BJ (cell line): Measurements from ENCODE around the gene PHC3. TPM values are rescaled to one million over a fixed set of nuclear protein-coding genes. Genes with fewer than 3 reads are reported as not detected.

ENCODE experiments used
- CTCF ChIA-PET: fragments of 350-600 bp; formaldehyde crosslinking; extraction: SDS; loops from one replicate; lab custom pipeline; 2021; ENCODE audit warnings: antibody characterized with exemption, inconsistent platforms; lab: Yijun Ruan, JAX
- POLR2A ChIA-PET: fragments of 300-600 bp; sonication (Branson Sonifier 250); formaldehyde crosslinking; extraction: SDS; loops from one replicate; lab custom pipeline; 2021; ENCODE audit warnings: antibody characterized with exemption; lab: Charles Lee
- DNase-seq: peaks from one replicate; pipeline ENCODE4 v3.0.0-alpha.2; 2011; ENCODE audit warnings: low read depth
- H3K27me3 ChIP-seq: 2 replicates; pipeline ENCODE4 v1.6.0; 2011; ENCODE audit warnings: low read length; ENCODE audit not compliant: control insufficient read depth, insufficient read depth
- H3K36me3 ChIP-seq: 2 replicates; pipeline ENCODE4 v1.5.1; 2011; ENCODE audit warnings: low read length; ENCODE audit not compliant: control insufficient read depth, insufficient read depth
- H3K4me3 ChIP-seq: 2 replicates; pipeline ENCODE4 v1.5.1; 2011; ENCODE audit warnings: low read depth, mild to moderate bottlenecking, control low read depth, low read length
- polyA plus RNA-seq: library from polyadenylated mRNA; depleted of rRNA; stranded (reverse); fragments of >200 nt; gene quantifications from 2 replicates; pipeline ENCODE4 v1.2.3, GENCODE V29; 2011
- TF ChIP-seq, protein P1 (sequence below): IDR thresholded peaks from 2 replicates; pipeline ENCODE4 v1.5.1; 2011; ENCODE audit warnings: low read depth, mild to moderate bottlenecking, control low read depth, inconsistent platforms, low read length, moderate library complexity; ENCODE audit not compliant: insufficient read depth

The PHC3 gene
- polyA plus RNA-seq, 1 experiment = 56.2 TPM

DNA sequence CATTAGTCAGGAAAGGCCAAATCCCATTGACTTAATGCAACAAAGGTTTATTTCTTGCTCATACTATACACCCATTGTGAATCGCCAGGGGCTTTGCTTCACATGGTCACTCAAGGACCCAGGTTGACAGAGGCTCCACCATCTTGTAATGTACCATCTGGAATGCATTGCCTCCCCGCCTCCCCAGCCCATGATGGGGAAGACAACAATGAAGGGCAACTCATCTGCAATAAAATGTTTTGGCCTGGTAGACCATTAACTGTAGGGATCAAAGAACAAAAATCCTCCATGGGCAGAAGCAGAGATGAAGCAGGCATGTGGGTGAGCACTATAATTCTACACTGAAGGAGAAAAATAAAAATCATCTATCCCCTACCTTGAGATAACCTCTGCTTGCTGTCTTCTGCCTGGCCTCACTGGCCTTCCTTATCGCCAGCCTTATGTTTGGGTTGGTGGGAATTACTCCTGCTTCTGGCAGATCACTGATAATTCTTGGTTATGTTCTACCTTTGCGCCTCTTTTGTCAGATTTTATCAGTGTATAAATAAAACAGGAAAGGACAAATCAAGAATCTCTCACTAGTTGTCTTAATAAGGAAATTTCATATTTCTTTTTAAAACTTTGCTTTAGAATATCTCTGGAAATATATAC lies 106.0 kb downstream of the PHC3 start:
- Histone ChIP-seq H3K27me3 (no peaks in the 10 kb centered on the region), H3K36me3 (no peaks in the 10 kb centered on the region), H3K4me3 (no peak overlapping the region)
- ChIA-PET POLR2A (no interaction called here), CTCF (no interaction called here)
- TF ChIP-seq, protein P1, sequence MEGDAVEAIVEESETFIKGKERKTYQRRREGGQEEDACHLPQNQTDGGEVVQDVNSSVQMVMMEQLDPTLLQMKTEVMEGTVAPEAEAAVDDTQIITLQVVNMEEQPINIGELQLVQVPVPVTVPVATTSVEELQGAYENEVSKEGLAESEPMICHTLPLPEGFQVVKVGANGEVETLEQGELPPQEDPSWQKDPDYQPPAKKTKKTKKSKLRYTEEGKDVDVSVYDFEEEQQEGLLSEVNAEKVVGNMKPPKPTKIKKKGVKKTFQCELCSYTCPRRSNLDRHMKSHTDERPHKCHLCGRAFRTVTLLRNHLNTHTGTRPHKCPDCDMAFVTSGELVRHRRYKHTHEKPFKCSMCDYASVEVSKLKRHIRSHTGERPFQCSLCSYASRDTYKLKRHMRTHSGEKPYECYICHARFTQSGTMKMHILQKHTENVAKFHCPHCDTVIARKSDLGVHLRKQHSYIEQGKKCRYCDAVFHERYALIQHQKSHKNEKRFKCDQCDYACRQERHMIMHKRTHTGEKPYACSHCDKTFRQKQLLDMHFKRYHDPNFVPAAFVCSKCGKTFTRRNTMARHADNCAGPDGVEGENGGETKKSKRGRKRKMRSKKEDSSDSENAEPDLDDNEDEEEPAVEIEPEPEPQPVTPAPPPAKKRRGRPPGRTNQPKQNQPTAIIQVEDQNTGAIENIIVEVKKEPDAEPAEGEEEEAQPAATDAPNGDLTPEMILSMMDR = no peak
- no peak for DNase-seq

DNA sequence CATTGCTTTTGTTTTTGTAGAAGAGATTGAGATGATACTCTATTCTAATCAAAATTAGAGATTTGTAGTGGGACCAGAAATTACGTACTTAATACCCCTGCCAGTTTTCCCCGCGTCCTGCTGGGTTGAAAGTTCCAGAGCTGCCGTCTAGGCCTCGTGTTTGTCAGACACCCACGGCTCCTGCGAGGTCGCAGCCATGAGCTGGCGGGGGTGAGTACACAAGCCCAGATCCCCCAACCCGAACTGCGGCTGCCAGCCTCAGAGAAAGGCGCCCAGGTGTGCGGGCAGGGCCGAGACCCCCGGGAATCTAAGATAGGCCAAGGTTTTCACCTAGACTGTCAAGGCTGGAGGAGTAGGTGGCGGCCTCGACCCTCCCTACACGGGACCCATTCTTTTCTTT lies 117.4 kb downstream of the PHC3 start:
- ChIA-PET POLR2A (no interaction called here), CTCF (no interaction called here)
- DNase-seq = no peak
- no peaks in the 10 kb centered on the region for H3K27me3 ChIP-seq
- H3K4me3 ChIP-seq = no peak overlapping the region
- H3K36me3 ChIP-seq = no peaks in the 10 kb centered on the region
- TF ChIP-seq, protein P1 = no peak

DNA sequence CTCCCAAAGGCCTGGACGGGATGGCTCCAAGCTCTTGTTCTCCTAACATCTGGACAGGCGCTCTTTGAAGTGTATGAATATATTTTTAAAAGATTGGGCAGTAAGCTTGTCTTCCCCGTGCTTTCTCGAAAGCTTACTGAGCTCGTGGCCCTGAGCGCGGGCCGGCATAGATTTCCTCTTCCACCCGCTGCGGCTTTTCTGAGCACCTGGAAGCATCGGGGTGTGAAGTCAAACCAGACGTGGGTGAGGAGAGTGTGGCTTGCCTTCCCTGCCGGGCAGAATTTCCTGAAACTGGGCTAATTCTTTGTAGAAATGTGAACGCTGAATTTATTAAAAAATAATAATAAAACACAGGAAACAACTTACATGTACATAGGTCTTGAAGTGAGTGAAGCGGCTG lies 117.8 kb downstream of the PHC3 start:
- H3K27me3 ChIP-seq = no peaks in the 10 kb centered on the region
- ChIA-PET POLR2A (no interaction called here), CTCF (no interaction called here)
- TF ChIP-seq, protein P1 = no peak
- DNase-seq = no peak
- H3K4me3 ChIP-seq = no peak overlapping the region
- H3K36me3 ChIP-seq = no peaks in the 10 kb centered on the region

DNA sequence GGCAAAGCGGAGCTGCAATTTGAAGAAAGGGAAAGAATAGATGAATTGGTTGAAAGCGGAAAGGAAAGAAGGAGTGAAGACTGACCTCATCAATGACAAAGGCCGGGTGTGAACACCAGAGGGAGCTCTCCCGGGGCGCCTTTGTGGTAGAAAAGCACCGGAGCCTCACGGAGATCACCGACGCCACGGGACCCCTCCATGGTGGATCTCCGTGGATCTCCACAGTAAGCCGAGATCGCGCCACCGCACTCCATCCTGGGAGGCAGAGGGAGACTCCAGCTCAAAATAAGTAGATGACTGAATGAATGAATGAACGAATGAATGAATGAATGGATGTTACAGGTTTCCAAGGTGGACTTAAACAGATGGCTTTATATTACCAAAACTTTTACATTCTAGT lies 118.8 kb downstream of the PHC3 start:
- TF ChIP-seq, protein P1 = 0 out of 2 replicates have a peak, but pooled peaks have one; percentile 2
- H3K4me3 ChIP-seq = no peak overlapping the region
- H3K27me3 ChIP-seq = no peaks in the 10 kb centered on the region
- no peaks in the 10 kb centered on the region for H3K36me3 ChIP-seq
- DNase-seq = no peak
- ChIA-PET POLR2A (no interaction called here), CTCF (interaction anchor here (0.6 kb wide), 1 partner anchor 170 kb away, joined by 3 read pairs; no protein-coding TSS in a partner anchor)

DNA sequence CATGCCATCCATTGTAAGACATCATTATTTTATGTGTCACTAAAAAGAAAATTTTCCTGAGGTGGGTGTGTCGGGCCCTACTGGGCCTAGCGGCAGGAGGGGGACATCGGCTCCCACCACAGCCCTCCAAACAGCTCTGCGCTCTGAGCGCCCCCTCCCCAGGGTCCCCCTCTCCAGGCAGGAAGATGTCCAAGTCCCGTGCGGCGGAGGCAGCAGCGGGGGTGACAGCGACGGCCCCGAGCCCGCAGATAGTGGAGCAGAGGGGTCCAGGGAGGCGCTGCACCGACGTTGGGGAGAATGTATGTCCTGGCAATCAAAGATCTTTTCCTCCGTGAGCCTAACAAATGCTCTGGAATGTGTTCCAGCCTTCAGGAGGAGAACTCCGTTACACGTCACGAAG lies 119.5 kb downstream of the PHC3 start:
- POLR2A ChIA-PET = no interaction called here
- CTCF ChIA-PET = interaction anchor here (0.6 kb wide), 1 partner anchor 171 kb away, joined by 3 read pairs; no protein-coding TSS in a partner anchor
- DNase-seq = no peak
- Histone ChIP-seq H3K36me3 (no peaks in the 10 kb centered on the region), H3K27me3 (no peaks in the 10 kb centered on the region), H3K4me3 (no peak overlapping the region)
- TF ChIP-seq, protein P1 = no peak
